Measurements from ENCODE around the gene JAK1. TPM values are rescaled to one million over a fixed set of nuclear protein-coding genes. Genes with fewer than 3 reads are reported as not detected.

Gene JAK1
- total RNA-seq, 1 experiment from 2014 or later: 27.8 TPM

- TF ChIP-seq ZNF512 (CRISPR knock-in tag; IDR thresholded peaks at IDR 0.05; ENCODE audit: borderline replicate concordance) (no peak), CBFB (CRISPR knock-in tag; IDR thresholded peaks at IDR 0.05; ENCODE audit: low read depth) (no peak), ZNF396 (CRISPR knock-in tag; IDR thresholded peaks at IDR 0.05; ENCODE audit: borderline replicate concordance) (no peak), ZBTB21 (CRISPR knock-in tag; IDR thresholded peaks at IDR 0.05; ENCODE audit: borderline replicate concordance) (no peak), E2F5 (CRISPR knock-in tag; IDR thresholded peaks at IDR 0.05) (no peak)
Observed at GRCh38 chr1:64938991-64939390, 27.4 kb downstream of the JAK1 start (continued).

- no peak for DNase-seq (ENCODE audit: low spot score)
- H3K27me3 Mint-ChIP-seq (ENCODE audit: low read depth): no peaks in the 10 kb centered on the region
- POLR2A ChIA-PET: no interaction called here
- no peak for ATAC-seq
- 0 out of 2 replicates have a peak, but pooled peaks cover 4% of the 10 kb centered on the region for H3K9me3 Mint-ChIP-seq
- no peak overlapping the region for H3K27ac Mint-ChIP-seq
- no peak for TF ChIP-seq ZNF219 (CRISPR knock-in tag; IDR thresholded peaks at IDR 0.05; ENCODE audit: borderline replicate concordance)
- no peak for TF ChIP-seq CBFB (CRISPR knock-in tag; IDR thresholded peaks at IDR 0.05; ENCODE audit: low read depth)
- TF ChIP-seq NFYB (CRISPR knock-in tag; conservative IDR thresholded peaks at IDR 0.05; ENCODE audit: low read depth): no peak
- no peak for TF ChIP-seq FOXJ3 (CRISPR knock-in tag; IDR thresholded peaks at IDR 0.05; ENCODE audit: borderline replicate concordance)
- TF ChIP-seq PREB (CRISPR knock-in tag; IDR thresholded peaks at IDR 0.05; ENCODE audit: borderline replicate concordance): no peak
- TF ChIP-seq TCF7 (CRISPR knock-in tag; IDR thresholded peaks at IDR 0.05; ENCODE audit: low read depth): no peak
- no peak for TF ChIP-seq ZMAT4 (CRISPR knock-in tag; IDR thresholded peaks at IDR 0.05)
- no peak overlapping the region for H3K4me3 Mint-ChIP-seq
- H3K36me3 Mint-ChIP-seq: no peaks in the 10 kb centered on the region
- H3K4me1 Mint-ChIP-seq: peaks cover 24% of the 10 kb centered on the region
- CTCF ChIA-PET: no interaction called here
Observed at GRCh38 chr1:64936956-64937355, 29.4 kb downstream of the JAK1 start.

GRCh38 chr1:64935551-64936155 is 30.7 kb downstream of the JAK1 start:
- TF ChIP-seq GTF2I (CRISPR knock-in tag; conservative IDR thresholded peaks at IDR 0.05) (no peak), OVOL2 (CRISPR knock-in tag; IDR thresholded peaks at IDR 0.05; ENCODE audit: borderline replicate concordance) (no peak)
- ChIA-PET CTCF (no interaction called here), POLR2A (no interaction called here)
- Mint-ChIP-seq H3K9me3 (0 out of 2 replicates have a peak, but pooled peaks cover 5% of the 10 kb centered on the region), H3K27me3 (ENCODE audit: low read depth) (no peaks in the 10 kb centered on the region), H3K4me3 (no peak overlapping the region), H3K4me1 (peaks cover 21% of the 10 kb centered on the region), H3K27ac (no peak overlapping the region), H3K36me3 (no peaks in the 10 kb centered on the region)
- DNase-seq (ENCODE audit: low spot score) (no peak), ATAC-seq (no peak)

GRCh38 chr1:64934878-64935275 is 31.5 kb downstream of the JAK1 start:
- Mint-ChIP-seq H3K9me3 (peaks cover 12% of the 10 kb centered on the region), H3K27me3 (ENCODE audit: low read depth) (no peaks in the 10 kb centered on the region), H3K4me1 (peaks cover 21% of the 10 kb centered on the region), H3K27ac (peak overlapping the region; percentile 26; the same call in 1 of the 2 replicates), H3K36me3 (peaks cover 4% of the 10 kb centered on the region; the same call in 1 of the 2 replicates), H3K4me3 (no peak overlapping the region)
- no peak for ATAC-seq
- DNase-seq (ENCODE audit: low spot score): no peak
- POLR2A ChIA-PET: no interaction called here
- CTCF ChIA-PET: no interaction called here
- TF ChIP-seq CBFB (CRISPR knock-in tag; IDR thresholded peaks at IDR 0.05; ENCODE audit: low read depth): no peak
- no peak for TF ChIP-seq ZBTB43 (CRISPR knock-in tag; IDR thresholded peaks at IDR 0.05)
- TF ChIP-seq PRDM15 (CRISPR knock-in tag; IDR thresholded peaks at IDR 0.05): no peak
- TF ChIP-seq ZNF232 (CRISPR knock-in tag; IDR thresholded peaks at IDR 0.05): no peak
- no peak for TF ChIP-seq FOXJ3 (CRISPR knock-in tag; IDR thresholded peaks at IDR 0.05; ENCODE audit: borderline replicate concordance)
- TF ChIP-seq ZNF138 (CRISPR knock-in tag; conservative IDR thresholded peaks at IDR 0.05): no peak
- no peak for TF ChIP-seq ELF4 (CRISPR knock-in tag; IDR thresholded peaks at IDR 0.05; ENCODE audit: low read depth)
- no peak for TF ChIP-seq GABPB1 (CRISPR knock-in tag; IDR thresholded peaks at IDR 0.05)
- TF ChIP-seq ZNF423 (CRISPR knock-in tag; IDR thresholded peaks at IDR 0.05): no peak
- no peak for TF ChIP-seq E2F5 (CRISPR knock-in tag; IDR thresholded peaks at IDR 0.05)

All from WTC11 (cell line).